Stimulated activated CD4-positive, alpha-beta T cell treated with anti-CD3 and anti-CD28 coated beads, Interleukin-2, amount 100 ng/mL, for 24 hours (primary cell): ENCODE data around the gene ATG7.

Source experiments
- DNase-seq, 2 donors: peaks; one replicate each; pipeline ENCODE4 v3.0.0-alpha.2; 2020

ATG7 gene

DNA sequence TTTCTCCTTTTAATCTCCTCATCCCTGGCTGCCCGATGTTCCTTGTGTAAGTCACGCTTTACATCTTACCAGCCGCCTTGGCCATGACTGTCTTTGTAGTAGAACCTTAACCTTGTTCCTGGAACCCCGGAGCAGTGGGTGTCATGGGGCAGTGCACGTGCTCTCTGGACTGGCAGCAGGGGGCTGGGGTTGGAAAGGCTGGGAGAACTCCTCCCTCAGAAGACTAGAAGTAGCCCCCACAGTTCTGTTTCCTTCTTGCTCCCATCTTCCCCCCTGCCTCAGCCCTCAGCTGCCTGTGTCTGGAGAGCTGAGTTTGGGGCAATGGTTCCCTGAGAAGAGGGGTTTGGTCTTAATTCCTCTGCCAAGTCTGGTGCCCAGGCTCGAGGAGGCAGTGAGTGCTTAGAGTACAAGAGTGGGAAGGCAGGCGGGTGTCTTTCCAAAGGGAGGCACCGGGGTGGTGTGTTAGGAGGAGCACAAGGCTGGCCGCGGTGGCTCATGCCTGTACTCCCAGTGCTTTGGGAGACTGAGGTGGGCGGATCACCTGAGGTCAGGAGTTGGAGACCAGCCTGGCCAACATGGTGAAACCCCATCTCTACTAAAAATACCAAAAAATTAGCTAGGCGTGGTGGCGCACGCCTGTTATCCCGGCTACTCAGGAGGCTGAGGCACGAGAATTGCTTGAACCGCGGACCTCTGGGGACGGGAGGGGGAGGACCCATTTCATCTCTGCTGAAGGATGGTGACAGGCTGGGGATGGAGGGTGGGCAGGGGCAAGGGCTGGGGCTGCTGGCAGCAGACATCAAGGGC lies 271.1 kb downstream of the ATG7 start:
- DNase-seq = no peak

DNA sequence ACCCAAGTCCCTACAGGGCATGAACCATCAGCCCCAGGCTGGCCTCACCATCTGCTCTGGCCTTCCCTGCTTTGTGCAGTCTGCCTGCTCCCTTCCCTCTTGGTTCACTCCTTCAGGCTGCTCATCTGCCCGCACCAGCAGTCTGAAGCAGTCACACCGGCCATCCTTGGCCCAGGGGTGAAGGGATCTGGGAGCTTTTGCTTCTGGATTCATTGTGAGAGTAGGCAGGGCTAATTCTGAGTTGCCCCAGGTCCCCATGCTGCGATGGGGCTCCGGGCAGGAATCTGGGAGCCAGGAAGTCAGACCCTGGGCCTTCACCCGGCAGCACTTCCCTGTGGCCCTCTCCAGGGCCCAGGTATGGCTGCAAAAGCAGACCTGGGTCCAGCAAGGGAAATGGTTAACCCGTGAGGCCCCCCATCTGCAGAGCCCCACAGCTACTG lies 271.8 kb downstream of the ATG7 start:
- no peak for DNase-seq

DNA sequence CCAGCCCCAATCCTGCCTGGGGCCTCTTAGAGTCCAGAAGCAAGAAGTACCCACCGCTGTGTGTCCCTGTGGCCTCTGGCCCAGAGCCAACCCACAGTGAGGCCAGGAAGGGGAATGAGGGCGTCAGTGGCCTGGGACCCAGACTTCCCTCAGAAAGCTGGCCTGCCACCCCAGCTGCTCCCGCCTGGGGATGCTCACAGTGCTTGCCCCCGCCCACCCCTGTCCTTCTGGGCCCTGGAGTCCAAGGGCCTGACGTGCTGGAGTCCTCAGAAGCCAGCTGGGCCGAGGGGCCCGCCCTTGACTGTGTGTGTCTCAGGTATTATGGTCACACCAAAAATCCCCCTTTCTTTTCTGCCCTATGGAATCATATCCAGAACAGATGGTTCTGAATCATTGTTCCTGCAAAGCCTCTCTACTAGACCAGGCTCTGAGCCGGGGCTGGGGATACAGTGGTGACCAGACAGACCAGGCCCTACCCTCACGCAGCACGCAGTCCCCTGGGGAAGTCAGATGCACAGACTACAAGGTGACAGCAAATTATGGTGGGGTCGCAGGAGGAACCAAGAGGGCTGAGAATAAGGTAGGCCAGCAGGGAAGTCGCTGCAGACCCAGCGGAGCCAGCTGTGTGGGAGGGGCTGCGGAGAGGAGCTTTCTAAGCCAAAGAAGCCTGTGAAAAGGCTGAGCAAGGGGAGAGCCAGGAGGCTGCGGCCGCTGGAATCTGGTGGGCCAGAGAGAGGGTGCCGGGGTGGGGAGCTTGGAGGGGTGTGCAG lies 272.4 kb downstream of the ATG7 start:
- no peak for DNase-seq

DNA sequence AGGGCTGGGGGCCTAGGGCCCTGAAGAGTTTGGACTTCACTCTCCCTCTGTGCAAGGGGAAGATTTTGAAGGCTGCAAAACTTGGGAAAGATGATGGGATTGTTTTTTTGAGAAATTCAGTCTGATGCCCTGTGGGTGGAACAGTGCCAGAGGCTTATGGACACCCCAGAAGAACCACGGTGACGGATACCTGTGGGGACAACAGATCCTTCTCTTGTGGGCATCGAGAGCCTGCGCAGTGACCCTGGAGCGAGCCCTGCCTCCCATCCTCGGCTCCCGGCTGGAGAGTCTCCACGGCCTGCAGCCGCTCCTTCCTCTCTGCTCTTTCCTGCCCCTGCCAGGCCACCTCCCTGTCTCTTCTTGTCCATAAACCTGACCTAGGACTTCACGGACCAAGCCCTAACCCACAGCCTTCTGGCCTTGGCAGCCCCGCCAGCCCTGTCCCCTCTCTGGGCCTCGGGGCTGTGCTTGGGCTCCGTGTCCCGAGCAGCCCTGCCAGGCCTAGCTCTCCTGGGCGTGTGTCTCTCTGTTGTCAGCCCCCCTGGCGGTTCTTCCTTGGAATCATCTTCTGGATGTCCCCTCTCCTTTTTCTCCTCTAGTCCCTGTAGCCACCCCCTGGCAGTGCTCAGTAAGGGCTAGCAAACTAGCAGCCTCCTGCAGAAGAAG lies 273.1 kb downstream of the ATG7 start:
- no peak for DNase-seq

DNA sequence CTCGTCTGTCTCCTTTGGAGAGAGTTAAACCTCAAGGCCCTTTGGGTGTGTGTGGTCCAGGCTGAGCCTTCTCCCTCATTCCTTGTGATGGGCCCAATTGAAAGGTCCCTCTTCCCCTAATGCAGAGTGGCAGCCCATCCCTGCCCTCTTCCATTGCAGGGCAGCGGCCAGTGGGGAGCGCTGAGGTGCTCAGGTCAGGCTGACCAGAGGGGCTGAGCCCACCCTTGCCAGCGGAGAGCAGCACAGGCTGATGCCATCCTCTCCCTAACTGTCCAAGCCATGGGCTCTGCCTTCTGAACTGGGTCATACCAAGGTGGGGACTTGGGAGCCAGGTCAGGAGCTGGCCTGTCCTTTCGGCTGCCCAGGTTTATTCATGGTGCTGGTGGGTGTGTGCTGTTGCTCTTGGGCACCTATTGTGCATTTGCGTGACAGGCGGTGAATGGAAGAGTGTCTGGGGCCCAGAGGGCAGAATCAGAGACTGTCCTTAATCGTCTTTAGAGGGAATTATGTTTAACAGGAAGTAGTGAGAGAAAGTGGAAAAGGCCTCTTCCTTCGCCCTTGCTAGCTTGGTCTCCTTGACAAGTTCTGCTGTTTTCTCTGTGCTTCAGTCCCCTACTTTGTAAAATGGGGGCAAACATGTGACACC lies 274.6 kb downstream of the ATG7 start:
- no peak for DNase-seq

DNA sequence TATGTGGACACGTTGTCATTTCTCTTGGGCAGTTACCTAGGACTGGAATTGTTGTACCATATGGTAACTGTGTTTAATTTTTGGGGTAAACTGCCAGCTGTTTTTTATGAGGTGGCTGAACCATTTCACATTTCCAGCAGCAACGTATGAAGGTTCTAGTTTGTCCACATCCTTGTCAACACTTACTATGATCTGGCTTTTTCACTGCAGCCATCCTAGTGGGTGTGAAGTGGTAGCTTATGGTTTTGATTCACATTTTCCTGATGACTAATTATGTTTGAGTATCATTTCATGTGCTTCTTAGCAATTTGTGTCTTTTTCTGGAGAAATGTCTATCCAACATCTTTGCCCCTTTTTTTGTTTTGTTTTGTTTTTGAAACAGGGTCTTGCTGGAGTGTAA lies 275.3 kb downstream of the ATG7 start:
- DNase-seq = no peak

DNA sequence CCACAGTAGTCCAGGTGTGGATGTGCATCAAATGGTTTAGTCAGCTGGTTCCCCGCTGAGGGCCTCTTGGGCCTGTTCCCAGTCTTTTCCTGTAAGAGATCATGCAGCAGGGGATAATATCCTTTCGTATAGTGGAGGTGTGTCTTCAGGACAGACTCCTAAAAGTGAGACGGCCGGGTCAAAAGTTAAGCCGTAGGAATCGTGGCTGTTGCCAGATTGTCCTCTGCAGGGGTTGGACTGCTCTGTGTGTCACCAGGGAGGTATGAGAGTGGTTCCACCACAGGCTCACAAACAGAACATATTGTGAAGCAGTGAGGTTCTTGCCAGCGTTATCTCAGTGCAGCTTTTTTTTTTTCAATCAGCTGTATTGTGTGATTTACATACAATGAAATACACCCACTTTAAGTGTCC lies 276.5 kb downstream of the ATG7 start:
- DNase-seq = no peak

DNA sequence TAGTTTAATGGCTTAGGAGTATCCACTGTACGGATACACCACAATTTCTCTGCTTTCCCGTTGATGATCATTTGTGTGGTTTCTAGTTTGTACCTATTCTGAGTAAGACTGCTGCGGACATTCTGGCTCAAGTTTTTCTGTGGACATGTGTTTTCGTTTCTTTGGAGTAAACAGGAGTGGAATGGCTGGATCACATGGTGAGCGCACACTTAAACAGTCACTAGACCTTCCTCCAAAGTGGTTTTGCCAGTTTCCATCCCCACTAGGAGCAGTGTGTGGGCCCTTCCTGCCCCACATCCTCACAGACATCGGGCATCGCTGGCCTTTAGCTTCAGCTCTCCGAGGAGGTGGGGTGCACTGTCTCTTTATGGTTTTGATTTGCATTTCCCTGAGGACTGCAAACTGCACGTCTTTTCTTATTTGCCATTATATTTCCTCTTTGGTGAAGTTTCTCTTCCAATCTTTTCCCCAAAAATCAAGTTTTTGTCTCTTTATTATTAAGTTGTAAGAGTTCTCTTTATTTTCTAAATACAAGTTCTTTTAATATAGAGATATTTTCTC lies 277.5 kb downstream of the ATG7 start:
- DNase-seq = no peak

DNA sequence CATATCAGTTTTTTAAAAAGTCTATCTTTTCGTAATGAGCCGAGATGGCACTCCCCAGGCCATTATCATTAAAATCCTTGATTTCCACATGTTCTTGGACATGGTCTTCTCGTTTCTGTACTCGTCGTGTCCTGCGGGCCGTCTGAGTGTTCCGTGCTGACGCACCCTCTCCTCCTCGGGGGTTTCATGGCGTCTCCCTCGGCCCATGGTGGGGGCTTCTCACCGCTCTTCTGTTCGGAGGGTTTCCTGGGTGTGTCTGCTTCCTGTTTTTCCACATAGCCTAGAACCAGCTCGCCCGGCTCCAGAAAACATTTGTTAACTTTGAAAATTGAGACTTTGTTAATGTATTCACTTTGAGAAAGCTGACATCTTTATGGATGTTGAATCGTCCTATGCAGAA lies 278.8 kb downstream of the ATG7 start:
- DNase-seq = no peak

DNA sequence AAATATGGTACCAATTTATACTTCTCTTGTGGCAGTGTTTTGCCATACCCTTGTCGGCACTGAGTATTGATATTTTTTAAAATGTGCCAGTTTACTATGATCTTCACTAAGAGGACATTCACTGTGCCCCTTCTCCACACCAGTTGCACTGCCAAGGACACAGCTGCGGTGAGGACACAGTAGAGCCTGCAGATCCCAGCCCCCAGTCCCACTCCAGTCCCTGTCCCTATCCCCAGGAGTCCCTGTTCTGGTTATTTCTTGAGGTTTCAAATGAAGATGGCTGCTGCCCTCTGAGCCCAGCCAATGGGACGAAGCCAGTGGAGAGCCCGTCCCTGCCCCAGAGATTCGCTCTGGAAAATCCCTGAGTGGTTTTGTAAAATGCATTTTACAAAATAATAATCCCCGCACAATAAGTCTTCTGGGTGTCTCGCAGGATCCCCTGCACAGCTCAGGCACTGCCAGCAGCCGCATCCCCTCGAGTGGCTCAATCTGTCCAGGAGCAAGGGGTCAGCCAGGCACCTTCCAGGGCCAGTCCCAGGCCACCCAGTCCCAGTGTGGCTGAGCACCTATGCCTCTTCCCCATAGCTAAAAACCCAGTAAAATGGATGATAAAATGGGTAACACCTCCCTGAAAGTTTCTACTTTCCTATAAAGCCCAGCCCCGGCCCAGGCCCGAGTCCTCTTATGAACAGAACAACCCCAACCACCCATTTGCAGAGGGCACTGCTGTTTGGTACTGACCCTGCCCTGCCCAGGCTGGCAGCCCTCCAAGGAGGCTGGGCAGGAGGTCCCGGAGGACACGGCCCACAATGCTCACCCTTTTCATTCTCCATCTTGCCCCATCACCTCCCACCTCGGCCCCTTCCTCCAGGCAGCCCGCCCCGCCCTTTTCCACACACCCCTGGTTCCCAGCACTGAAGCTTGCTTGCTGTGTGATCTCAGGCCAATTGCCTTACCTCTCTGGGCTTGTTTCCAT lies 280.4 kb downstream of the ATG7 start:
- DNase-seq = no peak

DNA sequence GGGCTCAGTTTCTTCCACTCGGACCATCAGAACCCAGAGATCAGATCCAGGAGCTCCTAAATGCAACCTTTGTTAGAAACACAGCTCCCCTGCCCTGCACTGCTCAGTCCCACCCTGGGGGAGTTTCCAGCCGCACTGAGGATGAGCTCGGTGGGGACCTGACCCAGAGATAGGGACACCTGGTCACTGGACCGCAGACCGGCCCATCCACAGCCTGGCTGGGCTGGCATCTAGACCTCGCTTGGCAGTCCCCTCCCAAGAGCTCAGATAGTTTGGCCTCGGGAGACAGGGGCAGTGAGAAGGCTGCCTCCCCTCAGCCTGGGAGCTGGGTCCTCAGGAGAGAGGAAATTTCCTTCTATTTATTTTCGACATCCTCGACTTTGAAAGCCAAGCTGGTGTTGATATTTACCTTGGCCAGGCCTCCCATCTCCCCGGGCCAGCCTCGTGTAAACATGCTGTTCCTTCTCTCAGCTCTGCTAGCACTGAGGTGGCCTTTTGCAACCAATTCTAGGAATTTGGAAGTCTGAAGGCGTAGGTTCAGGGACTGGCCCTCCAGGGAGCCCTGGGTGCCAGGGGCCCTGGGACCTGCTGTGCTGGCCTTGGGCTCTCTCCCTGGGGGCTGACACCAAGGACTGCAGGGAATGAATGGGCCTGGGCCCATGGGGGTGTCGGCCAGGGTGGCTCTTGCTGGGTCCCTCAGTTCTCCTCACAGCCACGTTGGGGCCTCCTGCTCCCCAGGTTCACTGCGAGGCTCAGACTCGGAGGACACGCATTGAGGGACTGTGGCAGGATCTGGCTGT lies 281.4 kb downstream of the ATG7 start:
- no peak for DNase-seq

DNA sequence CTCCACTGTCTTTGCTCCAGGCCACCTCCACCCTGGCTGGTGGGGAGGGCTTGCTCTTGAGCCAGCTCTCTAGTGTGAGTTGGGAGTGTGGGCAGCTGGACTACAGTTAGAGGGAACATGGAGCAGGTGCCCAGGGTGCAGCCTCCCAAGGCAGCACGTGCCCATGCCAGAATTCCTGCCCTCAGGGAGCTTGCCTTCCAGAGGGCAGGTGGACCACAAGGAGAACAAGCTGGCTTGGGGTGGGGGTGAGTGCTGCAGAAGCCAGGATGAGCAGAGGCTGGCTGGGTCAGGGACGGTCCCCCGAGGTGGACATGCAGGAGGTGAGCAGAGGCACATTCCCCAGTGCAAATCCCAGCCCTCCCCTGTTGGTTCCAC lies 282.0 kb downstream of the ATG7 start:
- DNase-seq = no peak

DNA sequence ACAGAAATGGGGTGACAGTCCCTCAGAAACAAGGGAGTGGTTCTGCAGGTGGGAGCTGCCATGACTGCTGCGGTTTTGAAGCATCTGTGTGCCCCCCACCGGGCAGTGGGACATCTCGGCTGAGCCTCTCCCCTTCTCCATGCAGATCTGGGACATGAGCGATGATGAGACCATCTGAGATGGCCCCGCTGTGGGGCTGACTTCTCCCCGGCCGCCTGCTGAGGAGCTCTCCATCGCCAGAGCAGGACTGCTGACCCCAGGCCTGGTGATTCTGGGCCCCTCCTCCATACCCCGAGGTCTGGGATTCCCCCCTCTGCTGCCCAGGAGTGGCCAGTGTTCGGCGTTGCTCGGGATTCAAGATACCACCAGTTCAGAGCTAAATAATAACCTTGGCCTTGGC lies 282.5 kb downstream of the ATG7 start:
- no peak for DNase-seq

DNA sequence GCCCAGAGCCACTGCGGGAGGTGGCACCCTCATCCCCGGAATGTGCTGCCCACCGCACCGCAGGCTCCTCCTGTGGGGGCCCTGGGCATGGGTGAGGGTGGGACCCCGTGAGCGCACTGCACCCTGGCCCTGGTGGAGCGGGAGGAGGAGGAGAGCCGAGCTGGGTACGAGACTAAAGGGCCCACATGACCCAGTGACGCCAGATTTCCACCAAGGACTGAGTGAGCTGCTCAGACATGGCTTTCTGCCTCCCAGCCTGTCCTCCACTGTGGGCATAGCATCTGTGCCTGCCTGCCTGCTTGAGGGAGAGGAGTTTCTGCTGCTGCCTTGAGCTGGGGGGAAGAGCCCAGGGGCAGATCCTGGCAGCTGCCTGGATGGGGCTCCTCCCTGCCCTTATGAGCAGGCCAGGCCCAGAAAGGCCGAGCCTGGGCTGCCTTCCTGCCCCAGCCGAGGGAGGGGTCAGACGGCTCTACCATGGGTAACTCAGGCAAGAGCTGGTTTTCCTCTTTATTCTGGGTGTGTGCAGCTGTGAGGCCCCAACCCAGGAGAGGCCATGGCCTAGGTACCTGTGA lies 283.1 kb downstream of the ATG7 start:
- DNase-seq = no peak

DNA sequence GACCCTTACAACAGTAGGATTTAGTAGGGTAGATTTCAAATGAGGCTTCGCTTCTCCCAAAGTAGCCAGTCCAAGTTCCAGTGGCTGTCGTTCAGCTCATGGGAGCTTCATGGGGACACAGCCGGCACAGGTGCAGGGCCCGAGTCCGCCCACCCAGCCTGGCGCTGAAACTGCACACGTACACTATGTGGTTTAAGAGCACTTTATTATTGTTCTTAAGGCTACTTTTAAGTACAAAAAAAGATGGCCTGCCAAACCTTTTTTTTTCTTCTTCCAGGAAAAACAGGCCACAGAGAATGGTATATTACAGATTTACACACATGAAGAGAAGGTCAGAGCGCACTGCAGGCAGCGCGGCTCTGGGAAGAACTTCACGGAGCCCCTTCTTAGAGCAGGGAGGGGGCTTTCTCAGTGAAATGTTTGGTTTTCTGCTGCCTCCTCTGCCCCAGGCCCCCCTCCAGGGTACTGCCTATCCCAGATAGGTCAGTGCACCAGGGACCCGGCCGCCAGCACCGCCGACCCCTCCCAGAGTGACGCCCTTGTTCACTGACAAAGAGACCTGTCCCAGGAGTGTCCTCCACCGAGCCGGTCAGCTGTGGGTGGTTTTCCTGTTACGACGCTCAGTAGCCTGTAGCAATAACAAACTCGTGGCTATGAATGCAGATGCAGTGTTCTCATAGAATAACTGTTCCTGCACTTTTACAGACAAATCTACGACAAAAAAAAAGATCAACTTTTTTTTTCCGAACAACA lies 283.9 kb downstream of the ATG7 start:
- DNase-seq = no peak

DNA sequence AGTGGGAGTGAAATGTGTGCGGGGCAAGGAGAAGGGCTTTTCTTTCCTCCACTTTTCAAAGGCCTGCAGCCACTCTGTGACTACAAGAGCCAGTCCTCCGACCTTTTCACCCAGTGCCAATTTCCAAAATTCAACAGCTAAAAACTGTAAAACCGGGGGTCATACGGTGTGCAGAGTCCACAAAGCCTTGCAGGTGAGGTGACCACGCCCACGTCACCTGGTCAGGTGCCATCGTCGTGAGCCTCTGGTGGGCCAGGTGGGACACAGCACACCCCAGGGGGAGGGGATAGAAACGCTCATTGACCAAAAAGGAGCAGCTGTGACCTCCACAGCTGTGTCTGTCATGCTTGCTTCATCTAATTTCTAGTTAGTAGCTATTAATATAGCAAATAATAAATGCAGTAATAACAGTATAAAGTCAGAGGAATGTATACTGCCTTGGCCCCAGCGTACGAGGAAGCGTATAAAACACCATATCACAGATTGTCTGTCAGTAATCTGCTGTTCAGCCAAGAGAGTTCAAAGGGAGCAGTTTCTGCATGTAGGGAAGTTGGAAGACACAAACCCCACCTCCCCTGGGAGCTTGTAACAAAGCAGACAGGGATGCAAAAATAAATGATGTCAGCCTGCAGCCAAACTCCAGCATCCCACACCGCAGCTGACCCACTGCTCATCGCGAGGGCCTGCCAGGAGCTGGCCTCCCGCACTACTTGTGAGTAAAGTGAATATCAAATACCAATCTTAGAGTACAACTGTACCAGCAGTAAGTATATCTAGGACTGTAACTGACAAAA lies 284.9 kb downstream of the ATG7 start:
- no peak for DNase-seq

DNA sequence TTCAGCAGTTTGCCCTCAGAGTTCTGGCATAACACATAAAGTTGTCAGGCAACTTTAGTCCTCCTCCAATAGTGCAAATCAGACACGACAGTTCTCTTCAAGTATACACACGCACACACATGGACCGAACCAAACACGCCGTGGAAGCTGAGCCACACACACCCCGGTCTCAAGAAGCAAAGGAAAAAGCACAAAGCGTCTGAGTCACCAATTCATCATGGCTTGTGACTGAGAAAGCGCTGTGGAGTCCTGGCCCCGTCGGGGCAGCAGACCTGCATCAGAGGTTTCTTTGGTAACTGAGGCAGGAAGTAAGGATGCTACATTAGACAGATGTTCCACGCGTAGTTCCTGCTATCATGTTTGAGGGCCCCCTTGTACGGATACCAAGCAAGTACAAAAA lies 285.8 kb downstream of the ATG7 start:
- no peak for DNase-seq

DNA sequence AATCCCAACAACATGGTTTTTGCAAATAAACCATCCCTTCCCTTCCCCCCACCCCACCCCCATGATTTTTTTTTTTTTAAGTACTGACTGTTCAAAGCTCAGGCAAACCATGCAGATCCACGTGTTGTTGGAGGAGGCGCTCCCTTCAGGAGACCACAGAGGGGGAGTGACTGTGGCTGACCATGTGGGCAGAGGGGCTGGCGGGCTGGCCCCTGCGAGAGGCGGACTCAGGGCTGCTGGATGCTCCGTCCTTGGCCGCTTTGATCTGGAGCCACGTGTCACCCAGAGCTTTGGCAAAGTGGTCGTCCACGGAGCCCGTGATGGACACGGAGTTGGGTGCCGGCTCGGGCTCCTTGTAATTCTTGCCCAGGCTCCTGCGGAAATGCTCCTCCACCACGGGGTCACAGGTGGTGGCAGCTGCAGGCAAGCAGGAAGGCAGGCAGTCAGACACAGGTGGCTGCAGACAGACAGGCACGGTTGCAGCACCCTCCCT lies 286.3 kb downstream of the ATG7 start:
- no peak for DNase-seq
